Mesothelial cell of epicardium (in vitro differentiated cells): ENCODE measurements around the gene RNU1-2. TPM values are rescaled to one million over a fixed set of nuclear protein-coding genes. Genes with fewer than 3 reads are reported as not detected.
"Not testable (repeated sequence)": the region's sequence is repeated elsewhere in the genome, so short reads cannot be mapped to it uniquely, and the experiment has no call there.

Source experiments
- DNase-seq, 2 experiments: peaks; one replicate each; pipeline ENCODE4 v3.0.0; 2021; ENCODE audit warnings: low spot score in 2 of 2; ENCODE audit not compliant: unreplicated experiment in 2 of 2
- H3K27ac Mint-ChIP-seq: 2 replicates; pipeline ENCODE4 v1.8.0; 2021; ENCODE audit warnings: mixed read lengths
- H3K27me3 Mint-ChIP-seq: 2 replicates; pipeline ENCODE4 v1.8.0; 2021; ENCODE audit warnings: low read depth, mixed read lengths
- H3K36me3 Mint-ChIP-seq: 2 replicates; pipeline ENCODE4 v1.8.0; 2021; ENCODE audit warnings: mixed read lengths
- H3K4me1 Mint-ChIP-seq: 2 replicates; pipeline ENCODE4 v1.8.0; 2021; ENCODE audit warnings: mixed read lengths
- H3K4me3 Mint-ChIP-seq: 2 replicates; pipeline ENCODE4 v1.8.0; 2021; ENCODE audit warnings: mild to moderate bottlenecking, moderate library complexity, mixed read lengths
- H3K9me3 Mint-ChIP-seq: 2 replicates; pipeline ENCODE4 v1.8.0; 2021; ENCODE audit warnings: mixed read lengths
- total RNA-seq: library from RNA; stranded (reverse); gene quantifications from 3 replicates; pipeline ENCODE4 v1.2.1, GENCODE V29; 2021
- TF ChIP-seq, protein P1 (sequence below): fragments of 200-600 bp; sonication (generic); IDR thresholded peaks from one replicate; pipeline ENCODE4 v1.5.0; 2021; ENCODE audit warnings: antibody characterized with exemption; ENCODE audit not compliant: unreplicated experiment

The RNU1-2 gene
- total RNA-seq, 1 donor from 2014 or later, result 3,945 TPM

DNA sequence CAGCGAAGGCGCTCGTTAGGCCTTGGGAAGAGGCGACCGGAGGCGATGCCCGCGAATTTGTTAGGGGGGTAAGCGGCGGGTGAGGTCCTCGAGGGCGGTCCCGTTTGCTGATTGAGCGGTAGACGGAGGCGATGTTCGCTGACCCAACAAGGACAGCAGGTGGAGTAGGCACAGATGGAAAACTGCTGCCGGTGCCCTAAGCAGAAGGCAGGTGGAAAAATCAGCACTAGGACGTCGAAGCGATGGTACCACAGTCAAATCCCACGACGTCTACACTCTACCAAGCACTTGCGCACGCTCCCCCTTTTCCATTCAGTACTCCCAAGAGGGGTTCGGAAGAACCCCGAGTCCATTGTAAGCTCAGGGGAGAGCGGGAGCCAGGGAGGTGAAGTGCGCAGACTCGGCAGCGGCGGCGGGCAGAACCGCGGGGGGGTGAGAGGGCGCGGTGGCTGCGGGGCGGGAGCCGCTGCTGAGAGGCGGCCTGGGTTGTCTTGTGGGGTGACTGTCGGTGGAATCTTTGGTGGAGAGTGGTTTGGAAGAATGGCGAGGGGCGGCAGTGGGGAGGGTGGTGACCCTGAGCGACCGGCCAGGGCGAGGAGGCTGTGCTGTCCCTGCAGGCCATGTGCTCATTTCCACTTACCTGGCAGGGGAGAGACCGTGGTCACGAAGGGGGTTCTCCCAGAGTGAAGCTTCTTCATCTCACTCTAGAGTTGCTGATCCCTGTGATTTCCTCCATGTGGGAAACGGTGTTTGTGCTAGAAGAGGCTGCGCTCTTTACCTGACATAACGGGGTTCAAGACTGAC is 22.5 kb upstream of the RNU1-2 start:
- not testable (repeated sequence) for H3K36me3 Mint-ChIP-seq, H3K9me3 Mint-ChIP-seq, H3K27ac Mint-ChIP-seq
- H3K27me3 Mint-ChIP-seq, result peaks cover 45% of the 10 kb centered on the region
- peak overlapping the region; percentile 74 for H3K4me3 Mint-ChIP-seq
- DNase-seq, result peak; percentile 49 to 73
- H3K4me1 Mint-ChIP-seq, result peaks cover 13% of the 10 kb centered on the region

DNA sequence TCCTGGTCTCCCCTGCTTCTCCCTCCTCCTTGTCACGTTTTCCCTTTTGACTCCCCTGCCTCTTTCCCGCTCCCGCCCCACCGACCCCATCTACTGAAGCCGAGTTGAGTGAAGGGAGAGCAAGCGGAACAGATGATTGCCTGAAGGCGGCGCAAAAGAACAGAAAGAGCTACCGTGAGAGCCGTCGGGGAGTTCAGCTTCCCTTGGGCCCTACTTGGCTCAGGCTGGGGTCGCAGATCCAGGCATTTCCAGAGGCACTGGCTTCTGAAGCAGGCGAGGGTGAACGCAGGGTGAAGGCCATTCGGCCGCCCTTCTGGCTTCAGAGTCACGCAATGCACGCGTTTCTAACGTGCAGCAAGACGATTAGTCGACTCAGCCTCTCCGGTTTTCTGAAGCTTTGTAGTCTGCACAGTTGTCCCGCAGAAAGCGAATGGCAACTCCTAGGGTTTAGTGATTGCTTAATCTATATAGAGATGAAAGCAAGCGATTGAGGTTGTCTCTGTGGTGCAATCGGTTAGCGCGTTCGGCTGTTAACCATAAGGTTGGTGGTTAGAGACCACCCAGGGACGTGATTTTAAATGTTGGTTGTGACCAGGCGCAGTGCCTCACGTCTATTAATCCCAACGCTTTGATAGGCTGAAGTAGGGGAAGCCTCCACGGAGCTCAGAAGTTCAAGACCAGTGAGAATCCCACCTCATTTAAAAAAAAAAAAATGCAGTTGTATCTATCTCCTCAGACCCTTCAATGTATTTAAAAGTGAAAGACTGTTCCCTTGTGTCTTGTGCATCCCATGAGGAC is 20.6 kb upstream of the RNU1-2 start:
- not testable (repeated sequence) for DNase-seq, H3K36me3 Mint-ChIP-seq, H3K4me3 Mint-ChIP-seq, H3K9me3 Mint-ChIP-seq, H3K27ac Mint-ChIP-seq
- Mint-ChIP-seq H3K27me3 (peaks cover 53% of the 10 kb centered on the region), H3K4me1 (peaks cover 13% of the 10 kb centered on the region)

DNA sequence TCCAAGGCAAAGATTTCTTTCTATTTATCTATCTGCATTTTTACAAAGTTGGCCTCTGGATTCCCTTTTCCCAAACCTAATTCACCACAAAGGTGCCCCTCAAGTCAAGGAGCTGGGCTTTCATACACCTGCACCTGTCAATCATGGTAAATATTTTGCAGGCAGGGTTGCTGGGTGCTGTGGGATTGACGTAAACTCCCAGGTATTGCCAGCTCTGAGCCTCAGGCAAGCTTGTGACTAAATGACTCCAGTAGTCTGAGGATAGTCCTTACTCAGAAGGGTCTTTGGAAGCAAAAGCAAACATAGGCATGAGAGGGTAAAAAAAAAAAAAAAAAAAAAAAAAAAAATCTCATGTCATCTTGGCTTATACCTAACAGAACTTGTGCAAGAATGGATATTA is 14.0 kb upstream of the RNU1-2 start:
- not testable (repeated sequence) for H3K9me3 Mint-ChIP-seq, DNase-seq, H3K4me3 Mint-ChIP-seq, H3K36me3 Mint-ChIP-seq, H3K27ac Mint-ChIP-seq, H3K4me1 Mint-ChIP-seq
- peaks cover 18% of the 10 kb centered on the region for H3K27me3 Mint-ChIP-seq

DNA sequence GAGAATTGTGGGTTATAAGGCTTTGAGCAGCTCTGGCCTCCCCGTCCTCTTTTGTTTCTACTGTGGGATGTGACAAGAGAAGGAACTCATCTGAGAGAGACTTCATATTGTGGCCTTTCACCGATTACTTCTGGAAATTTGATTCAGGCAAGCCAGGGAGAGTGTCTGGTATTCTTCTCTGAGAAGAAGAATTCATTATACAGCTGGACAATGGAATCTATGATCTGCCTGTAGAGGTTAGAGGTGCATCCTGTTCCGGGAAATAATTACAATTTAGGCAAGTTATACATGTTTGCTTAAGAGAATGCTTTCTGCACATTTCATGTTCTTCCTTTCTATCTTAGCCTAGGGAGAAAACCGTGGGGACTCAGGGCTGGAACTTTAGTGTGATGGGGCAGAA is 12.8 kb upstream of the RNU1-2 start:
- no peak for DNase-seq
- Mint-ChIP-seq H3K27me3 (peaks cover 19% of the 10 kb centered on the region), H3K27ac (no peak overlapping the region), H3K36me3 (no peaks in the 10 kb centered on the region), H3K4me1 (no peaks in the 10 kb centered on the region), H3K4me3 (no peak overlapping the region), H3K9me3 (no peaks in the 10 kb centered on the region)
- TF ChIP-seq, protein P1, sequence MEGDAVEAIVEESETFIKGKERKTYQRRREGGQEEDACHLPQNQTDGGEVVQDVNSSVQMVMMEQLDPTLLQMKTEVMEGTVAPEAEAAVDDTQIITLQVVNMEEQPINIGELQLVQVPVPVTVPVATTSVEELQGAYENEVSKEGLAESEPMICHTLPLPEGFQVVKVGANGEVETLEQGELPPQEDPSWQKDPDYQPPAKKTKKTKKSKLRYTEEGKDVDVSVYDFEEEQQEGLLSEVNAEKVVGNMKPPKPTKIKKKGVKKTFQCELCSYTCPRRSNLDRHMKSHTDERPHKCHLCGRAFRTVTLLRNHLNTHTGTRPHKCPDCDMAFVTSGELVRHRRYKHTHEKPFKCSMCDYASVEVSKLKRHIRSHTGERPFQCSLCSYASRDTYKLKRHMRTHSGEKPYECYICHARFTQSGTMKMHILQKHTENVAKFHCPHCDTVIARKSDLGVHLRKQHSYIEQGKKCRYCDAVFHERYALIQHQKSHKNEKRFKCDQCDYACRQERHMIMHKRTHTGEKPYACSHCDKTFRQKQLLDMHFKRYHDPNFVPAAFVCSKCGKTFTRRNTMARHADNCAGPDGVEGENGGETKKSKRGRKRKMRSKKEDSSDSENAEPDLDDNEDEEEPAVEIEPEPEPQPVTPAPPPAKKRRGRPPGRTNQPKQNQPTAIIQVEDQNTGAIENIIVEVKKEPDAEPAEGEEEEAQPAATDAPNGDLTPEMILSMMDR, result no peak

DNA sequence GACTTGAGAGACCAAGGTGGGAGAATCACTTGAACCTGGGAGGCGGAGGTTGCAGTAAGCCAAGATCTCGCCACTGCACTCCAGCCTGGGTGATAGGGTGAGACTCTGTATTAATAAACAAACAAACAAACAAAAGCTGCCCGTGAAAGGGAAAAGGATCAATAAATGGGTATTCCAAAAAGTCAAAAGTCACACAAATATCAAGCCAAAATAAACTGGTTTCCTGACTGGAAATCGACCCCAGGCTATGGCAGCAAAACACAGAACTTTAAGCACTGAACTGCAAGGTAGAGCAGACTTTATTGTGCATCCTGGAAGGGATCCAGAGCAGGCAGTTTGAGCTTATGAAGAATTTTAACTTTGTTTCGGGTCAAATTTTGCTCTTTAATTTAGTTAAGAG is 11.3 kb upstream of the RNU1-2 start:
- H3K4me1 Mint-ChIP-seq, H3K27ac Mint-ChIP-seq, DNase-seq, H3K9me3 Mint-ChIP-seq, H3K36me3 Mint-ChIP-seq, H3K4me3 Mint-ChIP-seq: not testable (repeated sequence)
- peaks cover 16% of the 10 kb centered on the region for H3K27me3 Mint-ChIP-seq

DNA sequence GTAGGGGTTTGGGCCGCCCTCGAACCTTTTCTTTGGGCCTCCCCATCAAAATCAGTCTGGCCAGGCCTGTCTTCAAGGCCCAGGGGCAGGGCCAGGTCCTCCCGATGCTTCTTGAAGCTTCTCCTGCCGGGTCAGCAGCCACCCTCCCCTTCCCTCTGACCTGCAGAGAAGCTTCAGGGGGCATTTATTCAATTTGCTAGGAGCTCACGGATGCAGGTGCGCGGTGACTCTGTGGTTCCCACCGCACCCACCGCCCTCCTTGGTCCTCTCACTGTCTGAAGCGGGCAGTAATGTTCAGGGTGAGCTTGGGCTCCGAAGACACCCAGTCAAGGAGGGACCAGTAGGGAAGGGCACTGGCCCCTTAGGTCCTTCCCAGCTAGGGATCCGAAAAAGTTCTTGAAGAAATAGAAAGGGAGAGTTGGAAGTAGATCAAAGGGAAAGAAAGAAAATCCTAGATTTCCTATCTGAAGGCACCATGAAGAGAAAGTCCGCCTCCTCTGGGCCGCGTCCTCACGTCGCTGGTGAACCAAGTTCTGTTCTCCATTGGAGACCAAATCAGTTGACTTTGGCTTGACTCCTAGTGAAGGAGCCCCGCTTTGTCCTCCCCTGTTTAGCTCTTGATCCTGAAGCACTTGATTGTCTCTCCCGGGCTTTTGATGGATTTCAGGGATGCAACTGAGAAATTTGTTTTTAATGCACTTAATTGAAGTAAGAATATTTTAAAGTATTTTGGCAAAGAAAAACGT is 8.7 kb upstream of the RNU1-2 start:
- peaks cover 5% of the 10 kb centered on the region for H3K4me1 Mint-ChIP-seq
- no peak overlapping the region for H3K27ac Mint-ChIP-seq
- H3K27me3 Mint-ChIP-seq, result peaks cover 8% of the 10 kb centered on the region
- no peaks in the 10 kb centered on the region for H3K36me3 Mint-ChIP-seq
- DNase-seq, result no peak
- H3K4me3 Mint-ChIP-seq, result no peak overlapping the region
- TF ChIP-seq, protein P1, result no peak
- no peaks in the 10 kb centered on the region for H3K9me3 Mint-ChIP-seq

DNA sequence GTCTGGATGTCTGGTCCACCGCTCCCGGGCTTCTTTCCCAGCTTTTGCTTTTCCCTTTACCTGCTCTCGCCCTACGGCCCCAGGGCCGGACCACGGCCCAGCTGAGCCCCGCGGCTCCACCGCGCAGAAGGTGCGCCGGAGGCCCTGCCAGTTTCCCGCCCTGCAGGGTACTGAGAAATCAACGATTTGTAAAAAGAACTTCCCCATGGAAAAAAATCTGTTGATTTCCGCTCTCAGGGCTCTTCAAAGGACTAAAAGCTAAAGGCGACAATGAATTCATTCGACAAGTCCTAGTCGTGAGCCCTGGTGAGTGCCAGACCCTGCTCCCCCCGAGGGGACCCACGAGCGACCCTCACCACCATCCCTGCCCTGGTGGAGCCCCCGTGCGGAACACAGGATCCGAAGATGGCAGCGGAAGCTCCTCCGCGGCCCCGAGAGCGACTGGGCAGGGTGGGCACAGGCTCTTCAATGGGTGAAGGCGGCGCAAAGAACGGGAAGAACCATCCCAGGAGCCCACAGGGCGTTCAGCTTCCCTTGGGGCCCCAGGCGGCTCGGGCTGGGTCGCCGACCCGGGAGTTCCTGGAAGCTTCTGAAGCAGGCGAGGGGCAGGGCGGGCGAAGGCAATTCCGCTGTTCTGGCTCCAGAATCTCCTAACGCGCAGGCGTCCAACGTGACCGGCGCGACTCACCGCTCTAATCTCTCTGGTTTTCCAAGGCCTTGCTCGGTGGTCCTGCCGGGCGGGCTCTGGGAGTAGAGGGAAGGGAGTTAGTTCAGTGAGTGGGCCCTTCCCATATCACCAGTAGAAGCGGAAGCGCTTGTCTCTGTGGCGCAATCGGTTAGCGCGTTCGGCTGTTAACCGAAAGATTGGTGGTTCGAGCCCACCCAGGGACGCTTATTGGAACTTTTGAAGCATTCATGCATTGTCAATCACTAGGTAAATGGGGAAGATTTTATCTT is 6.6 kb upstream of the RNU1-2 start:
- peaks cover 5% of the 10 kb centered on the region for H3K4me1 Mint-ChIP-seq
- no peaks in the 10 kb centered on the region for H3K36me3 Mint-ChIP-seq
- TF ChIP-seq, protein P1, result no peak
- peak overlapping the region; percentile 93 for H3K27ac Mint-ChIP-seq
- peak; percentile 48 to 74 for DNase-seq
- H3K27me3 Mint-ChIP-seq, result peaks cover 6% of the 10 kb centered on the region
- peak overlapping the region; percentile 74 for H3K4me3 Mint-ChIP-seq
- no peaks in the 10 kb centered on the region for H3K9me3 Mint-ChIP-seq

DNA sequence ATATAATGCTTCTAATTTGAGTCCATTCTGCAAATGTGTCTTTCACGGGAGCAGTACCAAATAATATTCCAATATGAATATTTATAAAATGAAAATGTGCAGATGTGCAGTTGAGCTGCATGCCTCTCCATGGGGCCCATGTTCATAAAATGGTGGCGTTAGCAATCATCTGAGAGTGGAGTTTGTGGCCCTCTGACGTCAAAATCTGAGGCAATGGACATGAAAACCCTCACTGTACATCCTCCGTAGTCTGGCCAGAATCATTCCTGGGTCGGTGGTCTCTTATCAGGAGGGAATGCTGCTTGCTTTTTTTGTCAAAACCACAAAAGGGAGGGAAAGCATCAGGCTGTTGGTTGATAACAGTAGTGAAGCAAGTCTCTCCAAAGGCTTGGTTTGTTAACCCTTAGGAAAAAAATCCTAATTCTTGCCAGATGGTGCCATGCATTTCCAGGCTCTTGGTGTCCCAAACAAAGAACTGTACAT is 5.2 kb upstream of the RNU1-2 start:
- not testable (repeated sequence) for DNase-seq, H3K4me3 Mint-ChIP-seq, H3K4me1 Mint-ChIP-seq

DNA sequence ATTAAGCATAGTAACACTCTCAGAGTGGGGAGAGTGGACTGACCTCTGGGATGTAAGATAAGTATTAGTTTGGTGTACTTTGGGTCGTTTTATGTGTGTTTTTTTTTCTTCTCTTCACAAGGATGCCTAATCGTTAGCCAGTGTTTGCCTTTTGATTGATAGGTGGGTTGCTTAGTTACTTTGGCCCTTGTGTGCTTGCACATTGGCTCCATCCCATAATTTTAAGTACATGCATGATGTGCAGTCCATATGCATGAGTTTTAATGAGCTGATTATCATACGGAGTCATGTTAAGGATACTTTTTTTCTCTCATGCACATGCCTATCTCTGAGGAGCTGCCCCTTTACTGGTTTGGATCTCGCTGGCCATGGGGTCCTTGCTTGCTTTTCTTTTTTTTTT is 4.7 kb upstream of the RNU1-2 start:
- peak overlapping the region; percentile 43 for H3K27ac Mint-ChIP-seq
- H3K4me3 Mint-ChIP-seq, H3K4me1 Mint-ChIP-seq: not testable (repeated sequence)

More for the DNA sequence above, 5.2 kb upstream of the RNU1-2 start:
- H3K36me3 Mint-ChIP-seq, H3K9me3 Mint-ChIP-seq, H3K27me3 Mint-ChIP-seq: not testable (repeated sequence)
- H3K27ac Mint-ChIP-seq, result peak overlapping the region; percentile 39

More for the DNA sequence above, 4.7 kb upstream of the RNU1-2 start:
- not testable (repeated sequence) for H3K27me3 Mint-ChIP-seq, H3K9me3 Mint-ChIP-seq, H3K36me3 Mint-ChIP-seq, DNase-seq
